Body of pancreas (tissue), 4 donors: ENCODE data around the gene UGT1A1.

Experiments
- POLR2A ChIP-seq, 3 donors: fragments of 450-650 bp; IDR thresholded peaks; one replicate each; pipeline ENCODE4 v1.6.1; 2016; ENCODE audit warnings: antibody characterized with exemption in 3 of 3, mild to moderate bottlenecking in 2 of 3
- TF ChIP-seq, protein P1 (sequence below), 7 experiments: fragments of 450-650 bp in 4 of 7; fragments of 200-600 bp in 3 of 7; sonication (generic) in 3 of 7; IDR thresholded peaks; one replicate each; pipeline ENCODE4 v1.5.1; 2016 to 2019; ENCODE audit warnings: antibody characterized with exemption in 7 of 7

DNA sequence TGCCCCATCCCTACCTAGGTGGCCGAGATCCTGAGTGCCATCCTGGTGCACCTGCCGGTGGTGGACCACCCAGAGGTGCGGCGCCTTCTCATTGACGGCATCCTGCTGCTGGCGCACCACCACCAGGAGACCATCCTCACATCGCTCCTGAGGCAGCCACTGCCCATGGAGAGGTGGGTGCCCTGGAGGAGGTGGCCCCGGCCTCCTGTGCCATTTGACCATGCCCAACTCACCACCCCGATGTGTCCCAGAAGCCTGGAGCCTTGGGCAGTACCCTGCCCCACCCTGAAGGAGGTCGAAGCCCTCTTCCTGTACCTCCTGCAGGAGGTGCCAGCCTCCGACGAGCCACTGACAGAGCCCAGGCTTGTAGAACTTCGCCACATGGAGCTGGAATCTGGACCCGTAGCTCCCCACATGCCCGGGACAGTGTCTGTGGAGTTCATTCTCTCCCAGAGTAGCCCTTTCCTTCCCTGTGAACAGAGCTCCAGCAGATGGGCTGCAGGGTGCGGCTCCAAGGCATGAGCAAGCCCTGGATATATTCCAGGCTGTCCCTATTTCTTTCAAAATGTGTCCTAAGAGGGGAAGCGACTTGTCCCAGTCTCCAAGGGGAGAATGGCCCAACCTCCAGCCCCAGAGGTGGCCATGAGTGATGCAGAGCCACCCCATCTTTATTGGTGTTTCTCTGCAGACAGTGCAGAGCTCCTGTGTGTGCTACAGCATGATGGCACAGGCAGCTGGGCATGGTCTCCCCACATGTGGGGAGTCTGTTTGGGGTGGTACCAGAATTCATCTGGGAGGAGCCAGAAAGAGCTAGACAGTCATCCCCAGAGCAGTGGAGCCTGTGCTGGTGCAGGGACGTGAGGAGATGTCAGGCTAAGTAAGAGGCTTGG lies 60.1 kb downstream of the UGT1A1 start:
- TF ChIP-seq, protein P1, sequence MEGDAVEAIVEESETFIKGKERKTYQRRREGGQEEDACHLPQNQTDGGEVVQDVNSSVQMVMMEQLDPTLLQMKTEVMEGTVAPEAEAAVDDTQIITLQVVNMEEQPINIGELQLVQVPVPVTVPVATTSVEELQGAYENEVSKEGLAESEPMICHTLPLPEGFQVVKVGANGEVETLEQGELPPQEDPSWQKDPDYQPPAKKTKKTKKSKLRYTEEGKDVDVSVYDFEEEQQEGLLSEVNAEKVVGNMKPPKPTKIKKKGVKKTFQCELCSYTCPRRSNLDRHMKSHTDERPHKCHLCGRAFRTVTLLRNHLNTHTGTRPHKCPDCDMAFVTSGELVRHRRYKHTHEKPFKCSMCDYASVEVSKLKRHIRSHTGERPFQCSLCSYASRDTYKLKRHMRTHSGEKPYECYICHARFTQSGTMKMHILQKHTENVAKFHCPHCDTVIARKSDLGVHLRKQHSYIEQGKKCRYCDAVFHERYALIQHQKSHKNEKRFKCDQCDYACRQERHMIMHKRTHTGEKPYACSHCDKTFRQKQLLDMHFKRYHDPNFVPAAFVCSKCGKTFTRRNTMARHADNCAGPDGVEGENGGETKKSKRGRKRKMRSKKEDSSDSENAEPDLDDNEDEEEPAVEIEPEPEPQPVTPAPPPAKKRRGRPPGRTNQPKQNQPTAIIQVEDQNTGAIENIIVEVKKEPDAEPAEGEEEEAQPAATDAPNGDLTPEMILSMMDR (IDR thresholded peaks at IDR 0.05), result no peak
- no peak for TF ChIP-seq POLR2A (IDR thresholded peaks at IDR 0.05)
